Rectal smooth muscle tissue (tissue), 1 donor: Measurements from ENCODE around the gene DOK5.

ENCODE experiments used
- H3K27ac ChIP-seq: one replicate; pipeline ENCODE4 v1.7.0; 2013; ENCODE audit warnings: low read depth, low read length, inconsistent platforms
- H3K27me3 ChIP-seq: one replicate; pipeline ENCODE4 v1.7.0; 2013; ENCODE audit warnings: low read length; ENCODE audit not compliant: control insufficient read depth, insufficient read depth
- H3K36me3 ChIP-seq: one replicate; pipeline ENCODE4 v1.7.0; 2013; ENCODE audit warnings: low read length; ENCODE audit not compliant: control insufficient read depth, insufficient read depth
- H3K4me1 ChIP-seq: one replicate; pipeline ENCODE4 v1.7.0; 2013; ENCODE audit warnings: low read length; ENCODE audit not compliant: control insufficient read depth, insufficient read depth
- H3K4me3 ChIP-seq: one replicate; pipeline ENCODE4 v1.7.0; 2013; ENCODE audit warnings: low read length
- H3K9ac ChIP-seq: one replicate; pipeline ENCODE4 v1.7.0; 2013; ENCODE audit warnings: low read length

The DOK5 gene

GRCh38 chr20:54554006-54554405 lies 78.6 kb downstream of the DOK5 start:
- no peaks in the 10 kb centered on the region for H3K4me1 ChIP-seq
- no peak overlapping the region for H3K27ac ChIP-seq

GRCh38 chr20:54555150-54555549 lies 79.8 kb downstream of the DOK5 start:
- Histone ChIP-seq H3K27ac (no peak overlapping the region), H3K36me3 (no peaks in the 10 kb centered on the region), H3K9ac (no peak overlapping the region), H3K4me1 (no peaks in the 10 kb centered on the region), H3K4me3 (no peak overlapping the region), H3K27me3 (no peaks in the 10 kb centered on the region)

More at GRCh38 chr20:54554006-54554405, 78.6 kb downstream of the DOK5 start:
- no peaks in the 10 kb centered on the region for H3K27me3 ChIP-seq
- no peaks in the 10 kb centered on the region for H3K36me3 ChIP-seq
- no peak overlapping the region for H3K4me3 ChIP-seq
- H3K9ac ChIP-seq, result no peak overlapping the region

GRCh38 chr20:54556406-54556805 lies 81.0 kb downstream of the DOK5 start:
- H3K36me3 ChIP-seq, result no peaks in the 10 kb centered on the region
- no peak overlapping the region for H3K27ac ChIP-seq
- H3K27me3 ChIP-seq, result no peaks in the 10 kb centered on the region
- no peak overlapping the region for H3K9ac ChIP-seq
- no peaks in the 10 kb centered on the region for H3K4me1 ChIP-seq
- H3K4me3 ChIP-seq, result no peak overlapping the region

- H3K9ac ChIP-seq, result no peak overlapping the region
- H3K36me3 ChIP-seq, result no peaks in the 10 kb centered on the region
- H3K4me1 ChIP-seq, result no peaks in the 10 kb centered on the region
- H3K27ac ChIP-seq, result no peak overlapping the region
- H3K4me3 ChIP-seq, result no peak overlapping the region
- no peaks in the 10 kb centered on the region for H3K27me3 ChIP-seq
Observed at GRCh38 chr20:54557806-54558590, 82.6 kb downstream of the DOK5 start.

- H3K27me3 ChIP-seq, result no peaks in the 10 kb centered on the region
- H3K4me3 ChIP-seq, result no peak overlapping the region
- no peaks in the 10 kb centered on the region for H3K36me3 ChIP-seq
- no peak overlapping the region for H3K9ac ChIP-seq
- no peaks in the 10 kb centered on the region for H3K4me1 ChIP-seq
- no peak overlapping the region for H3K27ac ChIP-seq
Observed at GRCh38 chr20:54559890-54560289, 84.5 kb downstream of the DOK5 start.

- H3K9ac ChIP-seq, result no peak overlapping the region
- no peaks in the 10 kb centered on the region for H3K4me1 ChIP-seq
- no peak overlapping the region for H3K4me3 ChIP-seq
- H3K36me3 ChIP-seq, result no peaks in the 10 kb centered on the region
- no peaks in the 10 kb centered on the region for H3K27me3 ChIP-seq
- no peak overlapping the region for H3K27ac ChIP-seq
Observed at GRCh38 chr20:54560357-54560756, 85.0 kb downstream of the DOK5 start.

GRCh38 chr20:54565255-54565654 lies 89.9 kb downstream of the DOK5 start:
- Histone ChIP-seq H3K27me3 (no peaks in the 10 kb centered on the region), H3K9ac (no peak overlapping the region), H3K4me1 (no peaks in the 10 kb centered on the region), H3K27ac (no peak overlapping the region), H3K36me3 (no peaks in the 10 kb centered on the region), H3K4me3 (no peak overlapping the region)

- no peaks in the 10 kb centered on the region for H3K4me1 ChIP-seq
- H3K27me3 ChIP-seq, result no peaks in the 10 kb centered on the region
- no peaks in the 10 kb centered on the region for H3K36me3 ChIP-seq
- H3K27ac ChIP-seq, result no peak overlapping the region
- H3K9ac ChIP-seq, result no peak overlapping the region
- H3K4me3 ChIP-seq, result no peak overlapping the region
Observed at GRCh38 chr20:54566031-54566688, 90.8 kb downstream of the DOK5 start.

- Histone ChIP-seq H3K27me3 (no peaks in the 10 kb centered on the region), H3K4me3 (no peak overlapping the region), H3K27ac (no peak overlapping the region), H3K4me1 (no peaks in the 10 kb centered on the region), H3K9ac (no peak overlapping the region), H3K36me3 (no peaks in the 10 kb centered on the region)
Observed at GRCh38 chr20:54570561-54570960, 95.2 kb downstream of the DOK5 start.

- Histone ChIP-seq H3K27ac (no peak overlapping the region), H3K36me3 (no peaks in the 10 kb centered on the region), H3K27me3 (no peaks in the 10 kb centered on the region), H3K4me3 (no peak overlapping the region), H3K9ac (no peak overlapping the region), H3K4me1 (no peaks in the 10 kb centered on the region)
Observed at GRCh38 chr20:54572665-54573435, 97.5 kb downstream of the DOK5 start.

- Histone ChIP-seq H3K9ac (no peak overlapping the region), H3K4me3 (no peak overlapping the region), H3K27me3 (no peaks in the 10 kb centered on the region), H3K4me1 (no peaks in the 10 kb centered on the region), H3K36me3 (no peaks in the 10 kb centered on the region), H3K27ac (no peak overlapping the region)
Observed at GRCh38 chr20:54573838-54574237, 98.4 kb downstream of the DOK5 start.

GRCh38 chr20:54576518-54576917 lies 101.1 kb downstream of the DOK5 start:
- Histone ChIP-seq H3K27ac (no peak overlapping the region), H3K9ac (no peak overlapping the region), H3K4me1 (no peaks in the 10 kb centered on the region), H3K4me3 (no peak overlapping the region), H3K27me3 (no peaks in the 10 kb centered on the region), H3K36me3 (no peaks in the 10 kb centered on the region)
